ENCODE data around the gene PTP4A1.

DNA sequence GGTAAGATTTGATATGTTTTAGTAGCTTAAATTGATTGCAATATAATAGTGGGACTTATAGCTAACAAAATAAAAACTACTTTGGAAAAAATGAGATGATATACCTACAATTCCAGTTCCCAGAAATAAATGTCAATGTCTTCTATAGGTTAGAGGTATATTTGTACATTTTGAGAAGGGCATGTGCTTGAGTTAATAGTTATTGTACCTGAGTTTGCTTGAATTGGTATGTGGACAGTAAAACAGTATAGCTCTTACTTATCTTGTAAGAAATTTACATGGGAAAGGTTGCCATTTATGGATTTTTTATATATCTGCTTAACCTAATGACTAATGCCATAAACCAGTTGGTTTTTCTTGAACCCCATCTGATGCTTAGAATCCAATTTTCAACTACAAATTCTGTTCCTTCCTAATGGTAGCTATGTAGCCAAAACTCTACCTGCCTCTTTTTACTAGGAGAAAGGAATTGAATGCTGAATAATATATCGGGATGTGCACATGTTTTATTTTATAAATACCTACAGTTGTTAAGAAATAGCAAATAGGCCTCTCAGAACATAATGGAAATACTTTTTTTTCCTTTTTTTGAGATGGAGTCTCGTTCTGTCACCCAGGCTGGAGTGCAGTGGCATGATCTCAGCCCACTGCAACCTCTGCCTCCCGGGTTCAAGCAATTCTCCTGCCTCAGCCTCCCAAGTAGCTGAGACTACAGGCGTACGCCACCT is 4.9 kb downstream of the PTP4A1 start:
- TF ChIP-seq, protein P1, sequence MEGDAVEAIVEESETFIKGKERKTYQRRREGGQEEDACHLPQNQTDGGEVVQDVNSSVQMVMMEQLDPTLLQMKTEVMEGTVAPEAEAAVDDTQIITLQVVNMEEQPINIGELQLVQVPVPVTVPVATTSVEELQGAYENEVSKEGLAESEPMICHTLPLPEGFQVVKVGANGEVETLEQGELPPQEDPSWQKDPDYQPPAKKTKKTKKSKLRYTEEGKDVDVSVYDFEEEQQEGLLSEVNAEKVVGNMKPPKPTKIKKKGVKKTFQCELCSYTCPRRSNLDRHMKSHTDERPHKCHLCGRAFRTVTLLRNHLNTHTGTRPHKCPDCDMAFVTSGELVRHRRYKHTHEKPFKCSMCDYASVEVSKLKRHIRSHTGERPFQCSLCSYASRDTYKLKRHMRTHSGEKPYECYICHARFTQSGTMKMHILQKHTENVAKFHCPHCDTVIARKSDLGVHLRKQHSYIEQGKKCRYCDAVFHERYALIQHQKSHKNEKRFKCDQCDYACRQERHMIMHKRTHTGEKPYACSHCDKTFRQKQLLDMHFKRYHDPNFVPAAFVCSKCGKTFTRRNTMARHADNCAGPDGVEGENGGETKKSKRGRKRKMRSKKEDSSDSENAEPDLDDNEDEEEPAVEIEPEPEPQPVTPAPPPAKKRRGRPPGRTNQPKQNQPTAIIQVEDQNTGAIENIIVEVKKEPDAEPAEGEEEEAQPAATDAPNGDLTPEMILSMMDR (optimal IDR thresholded peaks at IDR 0.05 in 1 of 3, IDR thresholded peaks at IDR 0.05 in 1 of 3, conservative IDR thresholded peaks at IDR 0.05 in 1 of 3; ENCODE audit: extremely low read depth in 1 of 3, insufficient read depth in 2 of 3, low read length in 3 of 3), result no peak
- TF ChIP-seq EZH2 (IDR thresholded peaks at IDR 0.05; ENCODE audit: low read length), result no peak

All from keratinocyte (primary cell).